Thyroid gland (tissue), 4 donors: ENCODE data around the gene CACNA1A.

Experiments
- POLR2A ChIP-seq, 2 donors: fragments of 450-650 bp; IDR thresholded peaks; one replicate each; pipeline ENCODE4 v1.6.1; 2017; ENCODE audit warnings: antibody characterized with exemption in 2 of 2, mild to moderate bottlenecking in 2 of 2, moderate library complexity in 1 of 2
- TF ChIP-seq, protein P1 (sequence below), 6 experiments: fragments of 200-600 bp in 3 of 6; fragments of 450-650 bp in 3 of 6; sonication (generic) in 3 of 6; IDR thresholded peaks; one replicate each; pipeline ENCODE4 v1.5.1; 2016 to 2019; ENCODE audit warnings: antibody characterized with exemption in 6 of 6, mild to moderate bottlenecking in 2 of 6, inconsistent platforms in 1 of 6, moderate library complexity in 1 of 6

DNA sequence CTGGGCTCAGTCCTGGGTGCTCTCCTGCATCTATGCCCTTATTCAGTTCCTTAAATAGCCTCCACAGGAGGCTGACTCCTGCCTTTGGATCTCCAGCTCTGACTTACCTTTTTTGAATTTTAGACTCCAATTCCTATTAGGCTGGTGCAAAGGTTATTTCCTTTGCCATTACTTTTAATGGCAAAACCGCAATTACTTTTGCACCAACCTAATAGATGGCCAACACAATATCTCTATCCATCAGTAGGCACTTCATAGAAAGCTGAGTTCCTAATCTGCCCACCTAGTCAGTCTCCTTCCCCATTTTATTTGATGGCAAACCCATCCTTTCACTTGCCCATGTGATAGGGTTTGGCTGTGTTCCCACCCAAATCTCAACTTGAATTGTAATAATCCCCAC lies 95.3 kb downstream of the CACNA1A start:
- TF ChIP-seq, protein P1, sequence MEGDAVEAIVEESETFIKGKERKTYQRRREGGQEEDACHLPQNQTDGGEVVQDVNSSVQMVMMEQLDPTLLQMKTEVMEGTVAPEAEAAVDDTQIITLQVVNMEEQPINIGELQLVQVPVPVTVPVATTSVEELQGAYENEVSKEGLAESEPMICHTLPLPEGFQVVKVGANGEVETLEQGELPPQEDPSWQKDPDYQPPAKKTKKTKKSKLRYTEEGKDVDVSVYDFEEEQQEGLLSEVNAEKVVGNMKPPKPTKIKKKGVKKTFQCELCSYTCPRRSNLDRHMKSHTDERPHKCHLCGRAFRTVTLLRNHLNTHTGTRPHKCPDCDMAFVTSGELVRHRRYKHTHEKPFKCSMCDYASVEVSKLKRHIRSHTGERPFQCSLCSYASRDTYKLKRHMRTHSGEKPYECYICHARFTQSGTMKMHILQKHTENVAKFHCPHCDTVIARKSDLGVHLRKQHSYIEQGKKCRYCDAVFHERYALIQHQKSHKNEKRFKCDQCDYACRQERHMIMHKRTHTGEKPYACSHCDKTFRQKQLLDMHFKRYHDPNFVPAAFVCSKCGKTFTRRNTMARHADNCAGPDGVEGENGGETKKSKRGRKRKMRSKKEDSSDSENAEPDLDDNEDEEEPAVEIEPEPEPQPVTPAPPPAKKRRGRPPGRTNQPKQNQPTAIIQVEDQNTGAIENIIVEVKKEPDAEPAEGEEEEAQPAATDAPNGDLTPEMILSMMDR (IDR thresholded peaks at IDR 0.05), result no peak
- no peak for TF ChIP-seq POLR2A (IDR thresholded peaks at IDR 0.05)
